SIG-M5 (cell line): Measurements from ENCODE around the gene NHS.

ENCODE experiments used
- DNase-seq: peaks from one replicate; lab custom pipeline; 2025; lab: John Stamatoyannopoulos, UW

The NHS gene

GRCh38 chrX:17374619-17375366, at the start of gene NHS:
TSS of gene NHS (plus strand) at chrX:17375200. CDS start at chrX:17375758, 558 bp downstream.
- no peak for DNase-seq

GRCh38 chrX:17328837-17329236, 46.2 kb upstream of the NHS start:
- no peak for DNase-seq

- DNase-seq = no peak
Observed at GRCh38 chrX:17336377-17336776, 38.6 kb upstream of the NHS start.

- no peak for DNase-seq
Observed at GRCh38 chrX:17355976-17356375, 19.0 kb upstream of the NHS start.

GRCh38 chrX:17359500-17359899, 15.5 kb upstream of the NHS start:
- no peak for DNase-seq

GRCh38 chrX:17361620-17362019, 13.4 kb upstream of the NHS start:
- DNase-seq = no peak

GRCh38 chrX:17368002-17368401, 7.0 kb upstream of the NHS start:
- no peak for DNase-seq

- DNase-seq = no peak
Observed at GRCh38 chrX:17369309-17369708, 5.7 kb upstream of the NHS start.

GRCh38 chrX:17370191-17370590, 4.8 kb upstream of the NHS start:
- DNase-seq = no peak

- no peak for DNase-seq
Observed at GRCh38 chrX:17372052-17372451, 2.9 kb upstream of the NHS start.

- no peak for DNase-seq
Observed at GRCh38 chrX:17373337-17373736, 1.7 kb upstream of the NHS start.

GRCh38 chrX:17375367-17375636, 302 bp downstream of the NHS start:
- DNase-seq = no peak

GRCh38 chrX:17375637-17376430, 834 bp downstream of the NHS start:
- DNase-seq = no peak

- DNase-seq = no peak
Observed at GRCh38 chrX:17376431-17377077, 1.6 kb downstream of the NHS start.

- DNase-seq = no peak
Observed at GRCh38 chrX:17377091-17377717, 2.2 kb downstream of the NHS start.

GRCh38 chrX:17377795-17378194, 2.8 kb downstream of the NHS start:
- DNase-seq = no peak

- no peak for DNase-seq
Observed at GRCh38 chrX:17380221-17380620, 5.2 kb downstream of the NHS start.

GRCh38 chrX:17390419-17390850, 15.4 kb downstream of the NHS start:
- DNase-seq = no peak

GRCh38 chrX:17395154-17395553, 20.2 kb downstream of the NHS start:
- no peak for DNase-seq

GRCh38 chrX:17397074-17397473, 22.1 kb downstream of the NHS start:
- DNase-seq = no peak

- no peak for DNase-seq
Observed at GRCh38 chrX:17403189-17403691, 28.2 kb downstream of the NHS start.

- DNase-seq = no peak
Observed at GRCh38 chrX:17403972-17404371, 29.0 kb downstream of the NHS start.
